ELF-1 (cell line): Measurements from ENCODE around the gene GLMN.

ENCODE experiments used
- DNase-seq: peaks from one replicate; pipeline ENCODE4 v3.0.0-alpha.2; 2016; ENCODE audit warnings: low read depth, low spot score

GLMN gene

GRCh38 chr1:92298573-92299476 is at the start of gene GLMN, which contains the start of gene RPAP2:
Gene GLMN, minus strand, starts transcription at chr1:92298987. Its CDS starts 988 bp downstream, at chr1:92297999.
Gene RPAP2, plus strand, starts transcription at chr1:92299059. Its CDS starts 15 bp downstream, at chr1:92299074.
- DNase-seq, result peak; percentile 94

- DNase-seq, result no peak
Observed at GRCh38 chr1:92346866-92347640, 48.3 kb upstream of the GLMN start.

DNA sequence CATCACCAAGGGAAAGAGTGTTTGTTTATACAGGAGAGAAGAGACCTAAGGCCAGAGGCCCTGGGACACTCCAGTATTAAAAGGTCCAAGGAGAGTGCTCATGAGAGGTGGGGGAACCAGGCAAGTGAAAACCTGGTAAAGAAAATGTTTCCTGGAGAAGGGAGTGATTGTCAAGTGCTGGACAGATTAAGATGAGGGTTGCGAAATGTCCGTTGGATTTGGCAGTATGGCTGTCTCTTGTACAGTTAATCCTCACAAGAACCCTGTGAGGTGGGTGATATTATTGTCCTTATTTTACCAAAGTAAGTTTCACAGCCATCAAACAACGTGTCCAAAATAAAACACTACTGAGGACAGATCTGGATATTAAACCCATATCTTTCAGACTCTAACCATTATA is 44.3 kb upstream of the GLMN start:
- no peak for DNase-seq

- no peak for DNase-seq
Observed at GRCh38 chr1:92342401-92342800, 43.6 kb upstream of the GLMN start.

DNA sequence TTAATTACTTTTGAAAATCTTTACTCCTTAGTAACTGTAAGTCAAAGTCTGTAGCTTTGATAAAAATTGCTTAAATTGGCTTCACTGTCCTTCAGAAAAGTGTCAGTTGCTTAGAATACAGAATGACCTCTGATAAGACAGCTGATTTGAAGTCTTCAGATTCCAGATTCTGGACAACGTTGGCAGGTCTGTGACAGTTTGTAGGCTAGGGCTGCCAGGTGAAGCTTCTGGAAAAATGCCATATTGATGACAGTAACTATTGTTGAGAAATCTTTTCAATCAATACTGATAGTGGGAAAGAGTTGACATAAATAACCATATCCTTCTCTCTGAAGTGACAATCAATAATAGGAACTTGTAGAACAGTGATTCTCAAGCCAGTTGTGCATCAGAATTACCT is 41.4 kb upstream of the GLMN start:
- no peak for DNase-seq

DNA sequence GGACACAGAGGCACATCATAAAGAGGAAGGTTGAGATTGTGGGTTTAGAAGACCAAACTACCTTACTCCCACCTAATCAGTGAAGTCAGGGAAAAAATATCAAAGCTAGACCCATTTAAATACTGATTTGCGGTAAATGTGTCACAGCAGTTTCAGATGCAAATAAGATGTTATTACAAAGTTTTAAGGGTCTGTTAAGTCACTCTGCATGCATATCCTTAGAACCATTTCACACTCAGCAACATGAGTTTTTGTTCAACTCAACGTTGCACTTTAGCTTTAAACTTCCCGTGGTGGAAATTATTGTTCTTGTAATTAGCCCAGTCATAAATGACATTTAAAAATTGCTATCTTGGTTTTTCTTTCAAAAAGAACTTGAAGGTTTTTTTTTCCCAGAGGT is 34.9 kb upstream of the GLMN start:
- no peak for DNase-seq

GRCh38 chr1:92329347-92330129 is 30.8 kb upstream of the GLMN start:
- DNase-seq, result peak; percentile 86

GRCh38 chr1:92327794-92328193 is 29.0 kb upstream of the GLMN start:
- DNase-seq, result no peak

- peak; percentile 55 for DNase-seq
Observed at GRCh38 chr1:92326681-92327080, 27.9 kb upstream of the GLMN start.

DNA sequence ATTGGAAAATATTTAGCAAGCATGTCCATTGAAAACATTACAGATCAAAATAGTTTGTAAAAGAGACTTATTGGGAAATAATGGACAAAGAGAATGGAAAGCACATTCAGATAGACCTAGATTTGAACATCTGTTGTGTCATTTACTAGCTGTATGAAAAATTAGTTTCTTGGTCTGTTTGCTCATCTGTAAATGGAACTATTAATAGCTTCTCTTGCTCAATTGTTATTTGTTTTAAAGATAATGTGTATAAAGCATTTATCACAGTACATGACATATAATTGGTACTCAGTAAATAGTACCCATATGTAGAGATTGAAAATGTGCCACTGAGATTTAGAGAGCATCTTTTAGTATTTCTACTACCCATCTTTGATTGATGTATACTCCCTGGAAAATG is 26.0 kb upstream of the GLMN start:
- DNase-seq, result no peak

- no peak for DNase-seq
Observed at GRCh38 chr1:92323473-92324453, 25.0 kb upstream of the GLMN start.

GRCh38 chr1:92317836-92318493 is 19.2 kb upstream of the GLMN start:
- DNase-seq, result no peak

DNA sequence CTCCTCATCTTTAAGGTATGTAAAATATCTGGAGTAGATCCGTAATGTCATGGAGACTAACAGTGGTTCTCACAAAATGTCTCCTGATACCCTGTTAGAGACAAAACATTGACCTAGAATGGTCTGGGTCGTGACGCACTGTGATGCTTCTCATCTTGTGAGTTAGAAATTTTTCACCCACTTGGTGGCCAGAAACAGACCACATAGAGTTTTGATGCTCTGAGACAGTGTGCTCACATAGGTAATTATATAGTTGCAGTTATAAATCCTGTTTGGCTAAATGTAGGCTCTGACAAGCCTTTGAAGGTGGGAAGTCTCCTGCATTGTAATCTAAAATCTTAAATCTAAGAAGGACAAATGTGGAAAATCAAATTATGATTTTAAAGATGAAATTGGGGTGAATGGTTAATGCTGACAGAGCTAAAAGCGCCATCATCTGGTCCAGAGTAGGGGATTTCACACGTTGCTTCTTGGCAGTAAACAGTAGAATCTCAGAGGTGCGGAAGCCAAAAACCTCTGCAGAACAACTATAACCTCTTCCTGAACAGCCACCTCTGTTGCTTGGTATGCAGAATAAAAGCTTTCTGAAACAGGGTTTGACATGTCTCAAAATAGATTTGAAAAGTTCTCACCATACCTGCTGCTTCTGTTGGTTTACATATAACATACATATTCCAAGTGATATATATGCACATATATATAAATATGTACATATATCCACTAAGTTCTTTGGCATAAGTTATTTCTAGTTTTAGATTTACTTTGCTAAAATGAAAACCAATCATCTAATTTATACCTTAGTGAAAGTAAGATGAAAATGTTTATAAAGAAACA is 17.2 kb upstream of the GLMN start:
- no peak for DNase-seq

- no peak for DNase-seq
Observed at GRCh38 chr1:92314024-92314423, 15.2 kb upstream of the GLMN start.

- no peak for DNase-seq
Observed at GRCh38 chr1:92310185-92310597, 11.4 kb upstream of the GLMN start.

DNA sequence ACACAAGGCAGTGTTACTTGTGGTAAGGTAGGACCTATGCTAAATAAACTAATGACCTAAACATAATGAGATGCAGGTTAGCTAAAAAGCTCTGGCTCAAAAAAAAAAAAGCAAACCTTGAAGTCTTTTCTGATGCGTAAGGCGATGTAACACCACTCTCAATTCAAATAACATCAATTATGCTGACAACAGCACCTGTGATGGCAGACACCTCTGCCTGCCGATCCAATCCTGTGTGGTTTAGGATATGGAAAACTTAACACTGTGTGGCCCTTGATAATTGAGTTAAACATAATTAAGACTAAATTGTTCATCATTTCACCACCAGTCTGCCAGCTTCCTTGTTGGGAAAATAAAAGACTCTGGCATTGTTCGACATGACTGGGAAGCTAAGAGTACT is 9.2 kb upstream of the GLMN start:
- DNase-seq, result no peak

GRCh38 chr1:92306020-92306419 is 7.2 kb upstream of the GLMN start:
- no peak for DNase-seq

DNA sequence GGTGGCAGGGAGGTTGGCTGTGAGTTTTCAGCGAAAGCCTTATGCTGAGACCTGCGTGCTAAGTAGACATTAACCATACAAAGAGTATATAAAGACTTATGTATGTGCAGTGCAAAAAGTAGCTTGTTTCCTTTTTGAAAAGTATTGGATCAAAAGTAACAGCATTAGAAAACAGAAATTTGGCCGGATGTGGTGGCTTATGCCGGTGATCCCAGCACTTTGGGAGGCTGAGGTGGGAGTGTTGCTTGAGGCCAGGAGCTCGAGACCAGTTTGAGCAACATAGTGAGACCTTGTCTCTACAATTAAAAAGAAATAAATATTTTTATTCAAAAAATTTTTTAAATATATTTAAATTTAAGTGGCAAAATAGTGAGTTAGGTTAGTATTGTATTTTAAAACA is 2.2 kb upstream of the GLMN start:
- DNase-seq, result no peak

DNA sequence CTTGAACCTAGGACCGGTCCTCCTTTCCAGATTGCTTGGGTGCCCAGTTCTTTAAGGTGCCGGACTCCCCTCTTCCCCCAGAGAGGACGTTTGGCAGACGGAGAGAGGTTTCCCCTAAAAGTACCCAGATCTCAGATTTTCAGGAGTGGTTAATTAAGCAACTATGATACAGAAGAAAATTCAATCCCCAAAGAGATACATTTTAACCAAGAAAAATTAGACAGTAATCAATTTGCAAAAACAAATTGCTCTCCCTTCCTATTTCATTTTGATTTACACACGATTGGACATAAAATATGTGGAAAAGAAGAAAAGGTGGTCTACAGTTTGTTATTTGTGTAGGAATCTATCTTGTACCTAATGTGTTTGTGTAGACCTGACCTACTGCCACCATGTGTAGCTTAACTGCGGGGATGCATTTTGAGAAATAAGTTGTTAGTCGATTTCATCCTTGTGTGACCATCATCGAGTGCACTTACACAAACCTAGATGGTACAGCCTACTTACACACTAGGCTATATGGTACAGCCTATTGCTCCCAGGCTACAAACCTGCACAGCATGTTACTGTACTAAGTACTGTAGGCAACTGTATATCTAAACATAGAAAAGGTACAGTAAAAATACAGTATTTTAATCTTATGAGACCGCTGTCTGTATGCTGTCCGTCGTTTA is 827 bp upstream of the GLMN start:
- no peak for DNase-seq
